Neural cell (in vitro differentiated cells): ENCODE data around the gene CDK5RAP2.

Source experiments
- EP300 ChIP-seq: fragments of 450-650 bp; conservative IDR thresholded peaks from 2 replicates; pipeline ENCODE4 v1.6.1; 2014; ENCODE audit warnings: antibody characterized with exemption, mild to moderate bottlenecking, moderate library complexity; ENCODE audit not compliant: poor library complexity, severe bottlenecking
- TF ChIP-seq, protein P1 (sequence below): fragments of 450-650 bp; IDR thresholded peaks from 2 replicates; pipeline ENCODE4 v1.5.1; 2014; ENCODE audit warnings: antibody characterized with exemption, mild to moderate bottlenecking, moderate library complexity; ENCODE audit not compliant: poor library complexity, severe bottlenecking

DNA sequence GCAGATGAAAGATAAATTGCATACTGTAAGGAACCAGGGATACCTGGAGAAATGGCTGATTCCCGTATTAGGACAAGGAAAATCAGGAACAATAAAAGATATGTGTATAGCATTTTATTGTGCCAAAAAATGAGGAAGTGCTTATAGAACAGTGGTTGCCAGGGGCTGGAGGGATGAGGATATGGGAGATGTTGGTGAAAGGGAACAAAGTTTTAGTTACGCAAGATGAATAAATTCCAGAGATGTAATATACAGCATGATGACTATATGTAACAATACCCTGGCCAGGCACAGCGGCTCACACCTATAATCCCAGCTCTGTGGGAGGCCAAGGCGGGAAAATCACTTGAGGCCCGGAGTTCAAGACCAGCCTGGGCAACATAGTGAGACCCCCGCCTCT, 101.8 kb downstream of the CDK5RAP2 start:
- TF ChIP-seq, protein P1, sequence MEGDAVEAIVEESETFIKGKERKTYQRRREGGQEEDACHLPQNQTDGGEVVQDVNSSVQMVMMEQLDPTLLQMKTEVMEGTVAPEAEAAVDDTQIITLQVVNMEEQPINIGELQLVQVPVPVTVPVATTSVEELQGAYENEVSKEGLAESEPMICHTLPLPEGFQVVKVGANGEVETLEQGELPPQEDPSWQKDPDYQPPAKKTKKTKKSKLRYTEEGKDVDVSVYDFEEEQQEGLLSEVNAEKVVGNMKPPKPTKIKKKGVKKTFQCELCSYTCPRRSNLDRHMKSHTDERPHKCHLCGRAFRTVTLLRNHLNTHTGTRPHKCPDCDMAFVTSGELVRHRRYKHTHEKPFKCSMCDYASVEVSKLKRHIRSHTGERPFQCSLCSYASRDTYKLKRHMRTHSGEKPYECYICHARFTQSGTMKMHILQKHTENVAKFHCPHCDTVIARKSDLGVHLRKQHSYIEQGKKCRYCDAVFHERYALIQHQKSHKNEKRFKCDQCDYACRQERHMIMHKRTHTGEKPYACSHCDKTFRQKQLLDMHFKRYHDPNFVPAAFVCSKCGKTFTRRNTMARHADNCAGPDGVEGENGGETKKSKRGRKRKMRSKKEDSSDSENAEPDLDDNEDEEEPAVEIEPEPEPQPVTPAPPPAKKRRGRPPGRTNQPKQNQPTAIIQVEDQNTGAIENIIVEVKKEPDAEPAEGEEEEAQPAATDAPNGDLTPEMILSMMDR: no peak
- TF ChIP-seq EP300: no peak
